ENCODE results near the gene PFN4.
"Not testable (repeated sequence)": the region's sequence is repeated elsewhere in the genome, so short reads cannot be mapped to it uniquely, and the experiment has no call there.

PFN4 gene

GRCh38 chr2:24123195-24123921 lies at the start of gene PFN4, which contains the start of gene FAM228B:
TSS of gene PFN4 (minus strand) at chr2:24123334. CDS start at chr2:24122535, 799 bp downstream.
TSS of gene FAM228B (plus strand) at chr2:24123469. CDS start at chr2:24124362, 893 bp downstream.
- peak; percentile 88 to 95 (median 91) for DNase-seq

- no peak for DNase-seq
These were observed 45.9 kb upstream of the PFN4 start for GRCh38 chr2:24169023-24169422.

GRCh38 chr2:24164416-24164973 lies 41.4 kb upstream of the PFN4 start:
- peak; percentile 71 to 73 (median 72) for DNase-seq

- DNase-seq = peak; percentile 17 to 35 (median 22)
These were observed 40.5 kb upstream of the PFN4 start for GRCh38 chr2:24163601-24164000.

- no peak for DNase-seq
These were observed 40.1 kb upstream of the PFN4 start for GRCh38 chr2:24163186-24163585.

GRCh38 chr2:24162494-24162893 lies 39.4 kb upstream of the PFN4 start:
- no peak for DNase-seq

- DNase-seq = no peak
These were observed 37.6 kb upstream of the PFN4 start for GRCh38 chr2:24160761-24161160.

- DNase-seq = no peak
These were observed 36.6 kb upstream of the PFN4 start for GRCh38 chr2:24159708-24160107.

- no peak for DNase-seq
These were observed 35.0 kb upstream of the PFN4 start for GRCh38 chr2:24158131-24158530.

GRCh38 chr2:24153478-24153877 lies 30.3 kb upstream of the PFN4 start:
- DNase-seq = no peak

GRCh38 chr2:24152413-24153197 lies 29.5 kb upstream of the PFN4 start:
- no peak for DNase-seq

- DNase-seq = no peak
These were observed 24.2 kb upstream of the PFN4 start for GRCh38 chr2:24147364-24147763.

GRCh38 chr2:24140305-24140704 lies 17.2 kb upstream of the PFN4 start:
- DNase-seq = not testable (repeated sequence)

GRCh38 chr2:24132543-24132942 lies 9.4 kb upstream of the PFN4 start:
- no peak for DNase-seq

- no peak for DNase-seq
These were observed 2.8 kb upstream of the PFN4 start for GRCh38 chr2:24125956-24126355.

GRCh38 chr2:24123922-24124580 lies 917 bp upstream of the PFN4 start:
- DNase-seq = no peak

- no peak for DNase-seq
These were observed 554 bp downstream of the PFN4 start for GRCh38 chr2:24122366-24123194.

GRCh38 chr2:24121469-24121868 lies 1.7 kb downstream of the PFN4 start:
- no peak for DNase-seq

- DNase-seq = no peak
These were observed 2.1 kb downstream of the PFN4 start for GRCh38 chr2:24121066-24121465.

GRCh38 chr2:24117902-24118301 lies 5.2 kb downstream of the PFN4 start:
- no peak for DNase-seq

- DNase-seq = no peak
These were observed 8.1 kb downstream of the PFN4 start for GRCh38 chr2:24115057-24115456.

GRCh38 chr2:24111407-24111901 lies 11.7 kb downstream of the PFN4 start:
- no peak for DNase-seq
